GM18499 (cell line): Measurements from ENCODE around the gene TSGA10IP.
"Not testable (repeated sequence)": the region's sequence is repeated elsewhere in the genome, so short reads cannot be mapped to it uniquely, and the experiment has no call there.

Experiments used
- ATAC-seq: cut with Tn5 transposase; IDR thresholded peaks from one replicate; pipeline ENCODE4 v1.9.1; 2021; ENCODE audit warnings: moderate number of reproducible peaks; ENCODE audit not compliant: insufficient read depth, unreplicated experiment

TSGA10IP gene

GRCh38 chr11:65945941-65946558, 770 bp downstream of the TSGA10IP start:
- ATAC-seq, result no peak

GRCh38 chr11:65946655-65947054, 1.4 kb downstream of the TSGA10IP start:
- ATAC-seq, result no peak

- ATAC-seq, result no peak
Observed at GRCh38 chr11:65947133-65947532, 1.9 kb downstream of the TSGA10IP start.

- ATAC-seq, result no peak
Observed at GRCh38 chr11:65947603-65948125, 2.4 kb downstream of the TSGA10IP start.

- ATAC-seq, result not testable (repeated sequence)
Observed at GRCh38 chr11:65950711-65951110, 5.4 kb downstream of the TSGA10IP start.

- not testable (repeated sequence) for ATAC-seq
Observed at GRCh38 chr11:65951641-65952040, 6.4 kb downstream of the TSGA10IP start.

GRCh38 chr11:65952052-65952521, 6.8 kb downstream of the TSGA10IP start:
- ATAC-seq, result no peak

- no peak for ATAC-seq
Observed at GRCh38 chr11:65953471-65953870, 8.2 kb downstream of the TSGA10IP start.

- no peak for ATAC-seq
Observed at GRCh38 chr11:65954771-65955170, 9.5 kb downstream of the TSGA10IP start.

- ATAC-seq, result no peak
Observed at GRCh38 chr11:65958291-65958690, 13.0 kb downstream of the TSGA10IP start.

- ATAC-seq, result no peak
Observed at GRCh38 chr11:65958774-65959420, 13.6 kb downstream of the TSGA10IP start.

GRCh38 chr11:65960824-65961266, 15.6 kb downstream of the TSGA10IP start:
- no peak for ATAC-seq

GRCh38 chr11:65961267-65962140, 16.2 kb downstream of the TSGA10IP start, which contains the start of gene SART1:
Gene SART1, plus strand, starts transcription at chr11:65961734. Its CDS starts 47 bp downstream, at chr11:65961781.
- peak; percentile 55 for ATAC-seq

- ATAC-seq, result no peak
Observed at GRCh38 chr11:65962141-65962564, 16.9 kb downstream of the TSGA10IP start.

GRCh38 chr11:65964906-65965305, 19.6 kb downstream of the TSGA10IP start:
- ATAC-seq, result no peak

GRCh38 chr11:65965986-65966762, 20.9 kb downstream of the TSGA10IP start:
- ATAC-seq, result no peak

GRCh38 chr11:65967329-65967934, 22.2 kb downstream of the TSGA10IP start:
- no peak for ATAC-seq

GRCh38 chr11:65968600-65969482, 23.6 kb downstream of the TSGA10IP start:
- no peak for ATAC-seq
